LoVo (cell line): ENCODE data around the gene ANO2.

Experiments used
- DNase-seq: peaks from one replicate; pipeline ENCODE4 v3.0.0-alpha.2; 2016; ENCODE audit warnings: low spot score

ANO2 gene

GRCh38 chr12:5964913-5965900 lies 20.1 kb upstream of the ANO2 start:
- DNase-seq, result no peak

GRCh38 chr12:5963515-5963914 lies 18.5 kb upstream of the ANO2 start:
- no peak for DNase-seq

GRCh38 chr12:5960783-5961182 lies 15.7 kb upstream of the ANO2 start:
- DNase-seq, result no peak

GRCh38 chr12:5956987-5957386 lies 11.9 kb upstream of the ANO2 start:
- no peak for DNase-seq

GRCh38 chr12:5954661-5955060 lies 9.6 kb upstream of the ANO2 start:
- DNase-seq, result no peak

GRCh38 chr12:5953835-5954586 lies 9.0 kb upstream of the ANO2 start:
- DNase-seq, result no peak

- no peak for DNase-seq
Observed at GRCh38 chr12:5952031-5952430, 7.0 kb upstream of the ANO2 start.

- no peak for DNase-seq
Observed at GRCh38 chr12:5948696-5949095, 3.6 kb upstream of the ANO2 start.

- no peak for DNase-seq
Observed at GRCh38 chr12:5947006-5947405, 1.9 kb upstream of the ANO2 start.

GRCh38 chr12:5946388-5946787 lies 1.3 kb upstream of the ANO2 start:
- DNase-seq, result no peak

- DNase-seq, result no peak
Observed at GRCh38 chr12:5944688-5945070, 380 bp downstream of the ANO2 start.

- DNase-seq, result no peak
Observed at GRCh38 chr12:5944053-5944452, 1.0 kb downstream of the ANO2 start.

GRCh38 chr12:5941907-5942306 lies 3.2 kb downstream of the ANO2 start:
- DNase-seq, result no peak

GRCh38 chr12:5927732-5928516 lies 17.1 kb downstream of the ANO2 start:
- DNase-seq, result no peak

- no peak for DNase-seq
Observed at GRCh38 chr12:5925646-5926045, 19.4 kb downstream of the ANO2 start.

GRCh38 chr12:5924342-5924741 lies 20.7 kb downstream of the ANO2 start:
- no peak for DNase-seq

- no peak for DNase-seq
Observed at GRCh38 chr12:5923751-5924150, 21.3 kb downstream of the ANO2 start.

GRCh38 chr12:5923043-5923605 lies 21.9 kb downstream of the ANO2 start:
- DNase-seq, result no peak

- no peak for DNase-seq
Observed at GRCh38 chr12:5921966-5922899, 22.8 kb downstream of the ANO2 start.

- no peak for DNase-seq
Observed at GRCh38 chr12:5921027-5921909, 23.8 kb downstream of the ANO2 start.
